Measurements from ENCODE around the gene TGFBR2.

The TGFBR2 gene

GRCh38 chr3:30586096-30586805, 20.1 kb upstream of the TGFBR2 start:
- Histone ChIP-seq H3K36me3 (ENCODE audit: control insufficient read depth, insufficient read depth, low read length) (no peaks in the 10 kb centered on the region), H3K27me3 (ENCODE audit: control insufficient read depth, insufficient read depth, low read length) (no peaks in the 10 kb centered on the region), H3K4me1 (ENCODE audit: control insufficient read depth, insufficient read depth, low read length) (peaks cover 16% of the 10 kb centered on the region), H3K9me3 (ENCODE audit: control insufficient read depth, low read length) (no peaks in the 10 kb centered on the region), H3K9ac (ENCODE audit: low read length) (no peak overlapping the region), H3K4me3 (ENCODE audit: low read length) (no peak overlapping the region)

GRCh38 chr3:30586806-30587486, 19.5 kb upstream of the TGFBR2 start:
- H3K9me3 ChIP-seq (ENCODE audit: control insufficient read depth, low read length): no peaks in the 10 kb centered on the region
- H3K4me3 ChIP-seq (ENCODE audit: low read length): no peak overlapping the region
- no peaks in the 10 kb centered on the region for H3K27me3 ChIP-seq (ENCODE audit: control insufficient read depth, insufficient read depth, low read length)
- H3K9ac ChIP-seq (ENCODE audit: low read length): no peak overlapping the region
- H3K4me1 ChIP-seq (ENCODE audit: control insufficient read depth, insufficient read depth, low read length): peaks cover 16% of the 10 kb centered on the region
- no peaks in the 10 kb centered on the region for H3K36me3 ChIP-seq (ENCODE audit: control insufficient read depth, insufficient read depth, low read length)

- no peak overlapping the region for H3K4me3 ChIP-seq (ENCODE audit: low read length)
These were observed 18.5 kb upstream of the TGFBR2 start for GRCh38 chr3:30587904-30588303.

GRCh38 chr3:30596152-30596551, 10.2 kb upstream of the TGFBR2 start:
- Histone ChIP-seq H3K27me3 (ENCODE audit: control insufficient read depth, insufficient read depth, low read length) (no peaks in the 10 kb centered on the region), H3K9ac (ENCODE audit: low read length) (no peak overlapping the region), H3K4me3 (ENCODE audit: low read length) (no peak overlapping the region), H3K9me3 (ENCODE audit: control insufficient read depth, low read length) (no peaks in the 10 kb centered on the region), H3K36me3 (ENCODE audit: control insufficient read depth, insufficient read depth, low read length) (no peaks in the 10 kb centered on the region), H3K4me1 (ENCODE audit: control insufficient read depth, insufficient read depth, low read length) (peaks cover 31% of the 10 kb centered on the region)

More at GRCh38 chr3:30587904-30588303, 18.5 kb upstream of the TGFBR2 start:
- no peaks in the 10 kb centered on the region for H3K27me3 ChIP-seq (ENCODE audit: control insufficient read depth, insufficient read depth, low read length)
- H3K9me3 ChIP-seq (ENCODE audit: control insufficient read depth, low read length): no peaks in the 10 kb centered on the region
- H3K4me1 ChIP-seq (ENCODE audit: control insufficient read depth, insufficient read depth, low read length): peaks cover 16% of the 10 kb centered on the region
- H3K36me3 ChIP-seq (ENCODE audit: control insufficient read depth, insufficient read depth, low read length): no peaks in the 10 kb centered on the region
- H3K9ac ChIP-seq (ENCODE audit: low read length): no peak overlapping the region

GRCh38 chr3:30597131-30597768, 9.2 kb upstream of the TGFBR2 start:
- H3K4me3 ChIP-seq (ENCODE audit: low read length): no peak overlapping the region

GRCh38 chr3:30597769-30598134, 8.6 kb upstream of the TGFBR2 start:
- no peak overlapping the region for H3K4me3 ChIP-seq (ENCODE audit: low read length)
- peaks cover 31% of the 10 kb centered on the region for H3K4me1 ChIP-seq (ENCODE audit: control insufficient read depth, insufficient read depth, low read length)
- H3K36me3 ChIP-seq (ENCODE audit: control insufficient read depth, insufficient read depth, low read length): no peaks in the 10 kb centered on the region
- no peaks in the 10 kb centered on the region for H3K27me3 ChIP-seq (ENCODE audit: control insufficient read depth, insufficient read depth, low read length)
- no peak overlapping the region for H3K9ac ChIP-seq (ENCODE audit: low read length)
- H3K9me3 ChIP-seq (ENCODE audit: control insufficient read depth, low read length): no peaks in the 10 kb centered on the region

More at GRCh38 chr3:30597131-30597768, 9.2 kb upstream of the TGFBR2 start:
- H3K9me3 ChIP-seq (ENCODE audit: control insufficient read depth, low read length): no peaks in the 10 kb centered on the region
- H3K4me1 ChIP-seq (ENCODE audit: control insufficient read depth, insufficient read depth, low read length): peaks cover 31% of the 10 kb centered on the region
- no peak overlapping the region for H3K9ac ChIP-seq (ENCODE audit: low read length)
- H3K36me3 ChIP-seq (ENCODE audit: control insufficient read depth, insufficient read depth, low read length): no peaks in the 10 kb centered on the region
- H3K27me3 ChIP-seq (ENCODE audit: control insufficient read depth, insufficient read depth, low read length): no peaks in the 10 kb centered on the region

GRCh38 chr3:30598668-30599545, 7.5 kb upstream of the TGFBR2 start:
- Histone ChIP-seq H3K36me3 (ENCODE audit: control insufficient read depth, insufficient read depth, low read length) (no peaks in the 10 kb centered on the region), H3K4me3 (ENCODE audit: low read length) (no peak overlapping the region), H3K4me1 (ENCODE audit: control insufficient read depth, insufficient read depth, low read length) (peaks cover 31% of the 10 kb centered on the region), H3K9ac (ENCODE audit: low read length) (no peak overlapping the region), H3K27me3 (ENCODE audit: control insufficient read depth, insufficient read depth, low read length) (no peaks in the 10 kb centered on the region), H3K9me3 (ENCODE audit: control insufficient read depth, low read length) (no peaks in the 10 kb centered on the region)

- Histone ChIP-seq H3K4me3 (ENCODE audit: low read length) (no peak overlapping the region), H3K27me3 (ENCODE audit: control insufficient read depth, insufficient read depth, low read length) (no peaks in the 10 kb centered on the region), H3K4me1 (ENCODE audit: control insufficient read depth, insufficient read depth, low read length) (peaks cover 43% of the 10 kb centered on the region), H3K9me3 (ENCODE audit: control insufficient read depth, low read length) (no peaks in the 10 kb centered on the region), H3K9ac (ENCODE audit: low read length) (no peak overlapping the region), H3K36me3 (ENCODE audit: control insufficient read depth, insufficient read depth, low read length) (no peaks in the 10 kb centered on the region)
These were observed 5.8 kb upstream of the TGFBR2 start for GRCh38 chr3:30600572-30600971.

- H3K9me3 ChIP-seq (ENCODE audit: control insufficient read depth, low read length): no peaks in the 10 kb centered on the region
- H3K9ac ChIP-seq (ENCODE audit: low read length): no peak overlapping the region
- H3K4me1 ChIP-seq (ENCODE audit: control insufficient read depth, insufficient read depth, low read length): peaks cover 34% of the 10 kb centered on the region
- no peaks in the 10 kb centered on the region for H3K27me3 ChIP-seq (ENCODE audit: control insufficient read depth, insufficient read depth, low read length)
- H3K4me3 ChIP-seq (ENCODE audit: low read length): no peak overlapping the region
- H3K36me3 ChIP-seq (ENCODE audit: control insufficient read depth, insufficient read depth, low read length): no peaks in the 10 kb centered on the region
These were observed 3.5 kb upstream of the TGFBR2 start for GRCh38 chr3:30602946-30603345.

- Histone ChIP-seq H3K9ac (ENCODE audit: low read length) (no peak overlapping the region), H3K36me3 (ENCODE audit: control insufficient read depth, insufficient read depth, low read length) (no peaks in the 10 kb centered on the region), H3K4me1 (ENCODE audit: control insufficient read depth, insufficient read depth, low read length) (peaks cover 23% of the 10 kb centered on the region), H3K27me3 (ENCODE audit: control insufficient read depth, insufficient read depth, low read length) (no peaks in the 10 kb centered on the region), H3K9me3 (ENCODE audit: control insufficient read depth, low read length) (no peaks in the 10 kb centered on the region), H3K4me3 (ENCODE audit: low read length) (no peak overlapping the region)
These were observed 2.3 kb upstream of the TGFBR2 start for GRCh38 chr3:30604093-30604492.

- Histone ChIP-seq H3K4me3 (ENCODE audit: low read length) (no peak overlapping the region), H3K9me3 (ENCODE audit: control insufficient read depth, low read length) (no peaks in the 10 kb centered on the region), H3K4me1 (ENCODE audit: control insufficient read depth, insufficient read depth, low read length) (peaks cover 20% of the 10 kb centered on the region), H3K36me3 (ENCODE audit: control insufficient read depth, insufficient read depth, low read length) (no peaks in the 10 kb centered on the region), H3K9ac (ENCODE audit: low read length) (no peak overlapping the region), H3K27me3 (ENCODE audit: control insufficient read depth, insufficient read depth, low read length) (no peaks in the 10 kb centered on the region)
These were observed 1.8 kb upstream of the TGFBR2 start for GRCh38 chr3:30604558-30604957.
